GM19023 (cell line): ENCODE measurements around the gene EHF.

ENCODE experiments used
- ATAC-seq: cut with Tn5 transposase; IDR thresholded peaks from one replicate; pipeline ENCODE4 v1.9.1; 2021; ENCODE audit warnings: mild to moderate bottlenecking, moderate library complexity; ENCODE audit not compliant: unreplicated experiment

Gene EHF

DNA sequence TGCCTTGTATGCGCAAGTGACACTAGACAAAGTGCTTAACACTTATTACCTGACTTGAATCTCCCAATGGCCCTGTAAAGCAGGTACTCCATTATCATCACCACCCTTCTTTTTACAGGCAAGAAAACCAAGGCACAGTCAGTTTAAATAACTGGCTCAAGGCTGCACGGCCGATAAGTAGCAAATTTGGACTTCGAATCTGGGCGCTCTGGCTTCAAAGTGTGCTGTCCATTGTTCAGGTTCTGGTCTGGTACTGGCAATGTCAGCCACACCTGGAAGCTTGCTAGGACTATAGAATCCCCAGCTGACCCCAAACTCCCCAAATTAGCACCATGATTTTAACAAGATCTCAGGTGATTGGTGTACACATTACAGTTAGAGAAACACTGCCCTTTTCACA lies 19.3 kb upstream of the EHF start:
- no peak for ATAC-seq

- ATAC-seq = no peak
Measured at GRCh38 chr11:34602245-34602644, 18.6 kb upstream of the EHF start.

GRCh38 chr11:34603129-34604001 lies 17.5 kb upstream of the EHF start:
- no peak for ATAC-seq

GRCh38 chr11:34604145-34604544 lies 16.7 kb upstream of the EHF start:
- no peak for ATAC-seq

DNA sequence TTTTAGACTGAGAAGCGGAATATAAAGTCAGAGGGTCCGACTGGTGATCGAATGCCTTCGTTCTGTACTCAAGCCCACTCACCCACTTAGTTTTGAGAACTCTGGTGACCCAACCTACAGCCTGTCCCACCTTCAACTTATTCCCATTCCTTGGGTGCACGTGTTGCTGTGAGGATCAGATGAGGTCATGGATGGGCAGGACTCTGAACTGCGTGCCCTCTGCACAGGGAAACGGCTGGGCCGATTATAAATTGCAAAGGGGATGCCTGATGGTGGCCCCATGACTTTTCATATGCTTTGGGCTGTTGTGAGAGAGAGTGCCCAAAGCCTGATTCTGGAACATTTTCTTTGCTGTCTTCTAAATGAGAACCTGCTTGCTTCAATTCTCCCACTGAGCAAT lies 16.0 kb upstream of the EHF start:
- ATAC-seq = no peak

GRCh38 chr11:34605481-34606325 lies 15.2 kb upstream of the EHF start:
- ATAC-seq = no peak

DNA sequence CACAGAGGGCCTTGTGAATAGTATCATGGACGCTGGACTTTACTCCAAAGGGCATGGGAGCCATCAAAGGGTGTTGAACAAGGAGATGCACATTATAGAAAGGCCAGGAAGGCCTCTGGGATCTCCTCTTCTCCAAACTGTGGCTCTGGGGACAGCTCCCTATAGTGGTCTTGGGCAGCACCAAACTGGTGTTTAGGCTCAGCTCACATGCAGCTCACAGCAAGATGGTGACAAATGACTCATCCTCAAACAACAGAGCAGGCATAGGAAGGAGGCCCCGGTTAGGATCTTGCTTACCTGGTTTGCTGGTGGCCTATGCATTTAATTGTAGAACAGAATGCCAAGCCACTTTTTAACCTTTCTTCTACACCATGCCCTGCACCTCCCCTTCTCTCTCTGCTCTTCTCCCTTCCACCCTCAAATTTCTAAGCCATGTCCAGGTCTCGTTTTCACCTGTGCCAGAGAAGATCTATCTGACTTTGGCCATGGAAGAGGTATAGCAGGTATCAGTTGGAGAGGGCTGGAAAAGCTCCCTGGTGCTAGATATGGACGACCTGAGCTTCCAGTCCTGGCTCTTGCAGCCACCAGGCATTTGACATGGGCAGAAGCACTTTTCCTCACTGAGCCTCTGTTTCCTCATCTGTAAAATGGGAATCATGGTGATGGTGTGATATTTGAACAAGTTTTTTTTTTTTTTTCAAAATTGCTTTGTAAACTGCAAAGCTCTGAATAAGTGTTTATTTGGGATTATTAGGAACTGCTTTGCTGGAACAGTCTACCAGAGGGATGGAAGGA lies 14.4 kb upstream of the EHF start:
- ATAC-seq = no peak

GRCh38 chr11:34609187-34609751 lies 11.6 kb upstream of the EHF start:
- no peak for ATAC-seq

DNA sequence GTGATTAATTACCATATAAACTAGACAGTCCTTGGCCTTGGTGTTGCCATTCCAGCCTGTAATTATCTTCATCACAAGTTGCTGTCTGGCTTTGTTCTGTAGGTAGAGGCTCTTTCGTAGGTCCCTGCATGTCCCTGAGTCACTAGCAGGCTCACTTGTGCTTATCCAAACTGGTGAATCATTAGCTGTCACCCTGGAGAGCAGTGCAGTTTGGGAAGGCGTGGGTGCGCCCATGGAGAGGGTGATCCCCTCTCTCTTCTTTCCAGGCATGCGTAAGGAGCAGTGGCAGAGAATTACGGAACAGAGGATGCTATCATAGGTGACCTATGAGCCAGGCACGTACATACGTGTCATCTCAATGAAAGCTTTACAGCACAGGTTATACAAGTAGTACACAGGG lies 11.0 kb upstream of the EHF start:
- ATAC-seq = no peak

- no peak for ATAC-seq
Measured at GRCh38 chr11:34610324-34611041, 10.4 kb upstream of the EHF start.

DNA sequence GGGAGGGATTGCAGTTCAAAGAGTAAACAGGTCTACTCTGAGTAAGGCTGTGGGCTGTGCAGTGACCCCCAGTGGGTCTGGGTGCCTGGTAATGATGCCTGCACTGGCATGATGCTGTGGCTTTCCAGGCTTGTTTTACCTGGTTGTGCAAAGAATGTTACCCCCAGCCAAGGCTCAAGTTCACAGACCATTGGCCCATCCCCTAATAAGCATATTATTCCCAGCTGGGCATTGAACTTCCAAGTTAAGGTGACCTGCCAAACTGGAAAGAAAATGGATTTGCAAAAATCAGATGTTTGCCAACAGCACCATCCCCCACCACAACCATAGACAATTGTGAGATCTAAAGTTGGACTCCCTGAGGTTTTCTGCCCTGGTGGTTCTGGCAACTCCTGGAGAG lies 7.9 kb upstream of the EHF start:
- no peak for ATAC-seq

DNA sequence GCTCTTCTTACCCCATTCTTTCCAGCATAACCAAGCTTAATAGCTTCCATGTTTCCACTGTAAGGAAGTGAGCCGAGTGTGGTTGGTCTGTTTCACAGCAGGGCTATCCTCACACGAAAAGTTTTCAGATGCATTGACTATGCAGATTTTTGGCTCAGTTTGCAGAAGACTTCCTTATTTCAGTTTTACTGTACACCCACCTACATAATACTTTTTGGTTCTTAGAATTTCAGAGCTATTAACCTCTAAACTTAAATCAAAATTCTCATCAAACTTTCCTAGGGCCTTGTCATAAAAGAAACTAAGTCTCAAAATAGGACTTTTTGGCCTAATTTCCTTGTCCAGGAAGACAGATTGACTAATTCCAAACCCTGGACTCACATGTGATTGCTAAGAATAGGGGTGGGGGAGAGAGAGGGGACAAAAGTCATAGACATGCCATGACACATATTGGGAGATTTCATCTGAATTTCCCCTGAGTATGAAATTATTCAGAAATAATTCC lies 7.3 kb upstream of the EHF start:
- peak; percentile 80 for ATAC-seq

- ATAC-seq = peak; percentile 64
Measured at GRCh38 chr11:34614344-34615104, 6.4 kb upstream of the EHF start.

- ATAC-seq = no peak
Measured at GRCh38 chr11:34616086-34616485, 4.8 kb upstream of the EHF start.

DNA sequence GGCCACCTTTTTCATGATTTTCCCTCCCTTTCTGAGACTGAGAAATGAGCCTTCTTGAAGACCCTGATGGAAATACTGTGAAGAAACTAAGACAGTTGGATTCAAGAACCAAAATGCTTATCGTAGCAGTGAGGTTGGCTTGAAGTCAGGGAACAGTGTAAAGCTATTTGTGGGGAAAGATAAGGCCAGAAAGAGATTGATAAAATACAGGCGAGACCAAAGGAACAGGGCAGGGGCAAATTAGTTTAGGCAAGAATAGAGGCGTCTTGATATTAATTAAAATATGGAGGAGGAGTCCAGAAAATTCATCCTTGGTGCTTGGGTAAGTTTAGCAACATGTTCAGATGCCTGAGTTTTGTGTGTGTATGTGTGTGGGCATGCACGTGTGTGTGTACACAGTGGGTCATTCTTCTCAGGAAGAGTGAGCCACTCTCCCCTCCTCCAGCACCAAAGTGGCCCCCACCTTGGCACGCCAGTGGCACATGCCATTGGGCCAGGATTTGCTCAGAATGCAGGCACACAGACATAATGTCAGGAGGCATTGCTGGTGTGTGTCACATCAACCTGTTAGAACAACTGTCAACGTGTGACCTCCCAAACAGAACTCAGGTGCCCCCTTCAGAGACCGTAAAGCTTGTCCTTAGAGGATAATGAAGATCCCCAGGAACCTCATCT lies 3.9 kb upstream of the EHF start:
- ATAC-seq = no peak

- ATAC-seq = no peak
Measured at GRCh38 chr11:34618406-34618805, 2.5 kb upstream of the EHF start.

DNA sequence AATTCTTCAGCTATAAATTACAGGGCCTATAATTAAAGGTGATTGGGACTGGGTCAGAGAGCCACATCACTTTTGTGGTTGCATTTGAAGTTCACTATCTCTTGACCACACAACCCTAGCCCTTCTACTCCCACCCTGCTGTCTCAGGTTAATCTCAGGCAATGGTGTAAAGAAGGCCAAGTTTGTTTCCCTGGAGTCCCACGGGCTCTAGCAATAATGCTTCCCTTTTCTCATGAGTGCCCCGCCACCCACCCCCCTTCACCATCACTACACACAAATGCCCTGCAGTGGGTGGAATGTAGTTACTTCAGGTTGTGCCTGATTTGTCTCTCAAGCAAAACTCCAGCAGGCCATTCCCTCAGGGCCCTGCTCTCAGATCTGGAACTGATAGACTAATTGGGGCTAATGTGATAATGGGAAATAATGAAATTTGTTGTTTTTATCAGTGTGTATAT lies 1.8 kb upstream of the EHF start:
- no peak for ATAC-seq

GRCh38 chr11:34620202-34620601 lies 691 bp upstream of the EHF start:
- ATAC-seq = no peak

- no peak for ATAC-seq
Measured at GRCh38 chr11:34621876-34622275, 983 bp downstream of the EHF start.
